GM12892 (cell line): ENCODE results near the gene SLC9C2.

Source experiments
- POLR2A ChIP-seq: IDR thresholded peaks from 2 replicates; pipeline ENCODE4 v1.6.1; 2011; ENCODE audit warnings: low read depth, low read length, control low read depth
- POLR2AphosphoS5 ChIP-seq: IDR thresholded peaks from 2 replicates; pipeline ENCODE4 v1.6.1; 2011; ENCODE audit warnings: low read depth, low read length, control low read depth

DNA sequence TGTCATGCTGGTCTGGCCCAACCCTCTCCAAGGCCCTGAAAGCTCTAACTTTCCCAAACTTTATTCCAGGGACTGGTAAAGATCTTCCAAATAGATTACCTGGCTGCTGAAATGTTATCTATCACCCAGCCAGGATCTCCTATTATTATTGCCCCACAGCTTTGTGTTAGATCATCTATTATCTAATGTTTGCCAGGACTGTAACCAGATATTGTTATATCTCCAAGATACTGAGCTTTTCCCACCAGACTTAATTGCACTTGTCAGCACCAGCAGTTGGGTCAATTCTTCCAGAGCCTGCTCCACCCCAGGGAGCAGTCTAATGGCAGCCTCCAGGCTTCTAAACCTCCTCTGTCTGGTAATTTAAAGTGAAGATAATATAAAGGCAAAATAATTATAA lies 66.6 kb downstream of the SLC9C2 start:
- TF ChIP-seq POLR2AphosphoS5, result no peak
- TF ChIP-seq POLR2A, result no peak
